ENCODE results near the gene FMOD. TPM values are rescaled to one million over a fixed set of nuclear protein-coding genes. Genes with fewer than 3 reads are reported as not detected.

The FMOD gene
- total and polyA plus RNA-seq, 2 donors (not counting 3 experiments of a cell fraction or from before 2014, with no cell fraction given), result 0.11 to 0.12 TPM

DNA sequence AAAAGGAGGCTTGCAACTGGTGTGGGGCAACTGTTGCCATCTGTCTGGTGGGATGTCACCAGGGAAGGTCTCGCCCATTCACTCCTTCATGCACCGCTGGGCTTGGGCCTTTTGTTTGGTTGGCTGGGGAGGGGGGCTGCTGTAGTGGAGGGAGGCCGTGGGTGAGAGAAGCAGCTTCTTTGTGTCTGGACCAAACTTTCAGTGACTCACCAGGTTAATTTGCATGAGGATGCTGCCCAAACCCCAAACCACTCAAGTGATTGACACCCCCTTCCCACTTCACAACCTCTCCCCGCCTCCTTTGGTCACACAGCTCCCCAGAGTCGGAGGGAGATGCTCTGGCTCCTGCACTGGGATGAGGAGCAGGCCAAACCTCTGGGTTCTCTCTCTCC lies 25.9 kb downstream of the FMOD start:
- H3K79me2 ChIP-seq (ENCODE audit: control insufficient read depth, insufficient read depth, low read length), result no peaks in the 10 kb centered on the region
- ChIA-PET POLR2A (interaction anchor here (0.7 to 8.6 kb wide), 2 partner anchors 18 to 40 kb away, joined by 9 to 115 read pairs; partner anchors contain the start of gene BTG2), CTCF (interaction anchor here (1.0 to 30.6 kb wide), 7 partner anchors 9 to 52 kb away, joined by 3 to 1014 read pairs (median 8); no protein-coding TSS in a partner anchor)
- no peak overlapping the region for H3K4me3 ChIP-seq (replicated peaks in 1 of 3; ENCODE audit: insufficient read depth in 1 of 3, low read depth in 1 of 3, low read length in 3 of 3)
- no peak overlapping the region for H3K27ac ChIP-seq (ENCODE audit: insufficient read depth, low read depth, low read length)
- peaks cover 31% of the 10 kb centered on the region for H3K4me1 ChIP-seq (ENCODE audit: control insufficient read depth, extremely low read depth, insufficient read depth, low read length)
- no peaks in the 10 kb centered on the region for H3K36me3 ChIP-seq (ENCODE audit: control insufficient read depth in 2 of 2, extremely low read depth in 1 of 2, insufficient read depth in 2 of 2, low read length in 2 of 2)
- BruUV-seq (replicated peaks), result no TSS peak
- FAIRE-seq (no peak), DNase-seq (ENCODE audit: low read depth, low spot score) (no peak)
- no peaks in the 10 kb centered on the region for H4K20me1 ChIP-seq (replicated peaks; ENCODE audit: control insufficient read depth, extremely low read depth, insufficient read depth, low read length)
- no peak overlapping the region for H2AFZ ChIP-seq (ENCODE audit: low read depth, low read length)
- no peaks in the 10 kb centered on the region for H3K9me1 ChIP-seq (replicated peaks; ENCODE audit: control insufficient read depth, extremely low read depth, insufficient read depth, low read length)
- TF ChIP-seq JUN (IDR thresholded peaks at IDR 0.05; ENCODE audit: borderline replicate concordance, insufficient read depth, insufficient read length, low read depth) (no peak), MYC (IDR thresholded peaks at IDR 0.05; ENCODE audit: low read depth, low read length) (no peak), FOS (IDR thresholded peaks at IDR 0.05; ENCODE audit: borderline replicate concordance, insufficient read depth, low read length) (no peak), POLR2AphosphoS5 (IDR thresholded peaks at IDR 0.05; ENCODE audit: insufficient read depth, low read depth, low read length) (no peak), GATA2 (IDR thresholded peaks at IDR 0.05; ENCODE audit: insufficient read depth, insufficient read length, low read depth, low read length) (no peak), EZH2 (IDR thresholded peaks at IDR 0.05; ENCODE audit: borderline replicate concordance, low read depth, low read length, severe bottlenecking) (no peak), POLR2A (IDR thresholded peaks at IDR 0.05; ENCODE audit: low read depth, low read length) (no peak)
- TF ChIP-seq, protein P1, sequence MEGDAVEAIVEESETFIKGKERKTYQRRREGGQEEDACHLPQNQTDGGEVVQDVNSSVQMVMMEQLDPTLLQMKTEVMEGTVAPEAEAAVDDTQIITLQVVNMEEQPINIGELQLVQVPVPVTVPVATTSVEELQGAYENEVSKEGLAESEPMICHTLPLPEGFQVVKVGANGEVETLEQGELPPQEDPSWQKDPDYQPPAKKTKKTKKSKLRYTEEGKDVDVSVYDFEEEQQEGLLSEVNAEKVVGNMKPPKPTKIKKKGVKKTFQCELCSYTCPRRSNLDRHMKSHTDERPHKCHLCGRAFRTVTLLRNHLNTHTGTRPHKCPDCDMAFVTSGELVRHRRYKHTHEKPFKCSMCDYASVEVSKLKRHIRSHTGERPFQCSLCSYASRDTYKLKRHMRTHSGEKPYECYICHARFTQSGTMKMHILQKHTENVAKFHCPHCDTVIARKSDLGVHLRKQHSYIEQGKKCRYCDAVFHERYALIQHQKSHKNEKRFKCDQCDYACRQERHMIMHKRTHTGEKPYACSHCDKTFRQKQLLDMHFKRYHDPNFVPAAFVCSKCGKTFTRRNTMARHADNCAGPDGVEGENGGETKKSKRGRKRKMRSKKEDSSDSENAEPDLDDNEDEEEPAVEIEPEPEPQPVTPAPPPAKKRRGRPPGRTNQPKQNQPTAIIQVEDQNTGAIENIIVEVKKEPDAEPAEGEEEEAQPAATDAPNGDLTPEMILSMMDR (IDR thresholded peaks at IDR 0.05; ENCODE audit: extremely low read depth in 1 of 2, insufficient read depth in 1 of 2, low read depth in 1 of 2, low read length in 2 of 2), result no peak
- TF ChIP-seq, protein P2, sequence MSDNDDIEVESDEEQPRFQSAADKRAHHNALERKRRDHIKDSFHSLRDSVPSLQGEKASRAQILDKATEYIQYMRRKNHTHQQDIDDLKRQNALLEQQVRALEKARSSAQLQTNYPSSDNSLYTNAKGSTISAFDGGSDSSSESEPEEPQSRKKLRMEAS (IDR thresholded peaks at IDR 0.05; ENCODE audit: insufficient read depth, insufficient read length), result no peak
- intact Hi-C loops (cut with micrococcal nuclease) (loop anchor here (10.0 kb wide), 1 partner anchor 290 kb away; no protein-coding TSS in a partner anchor), dilution Hi-C loops (cut with MboI; ENCODE audit: extremely low pct_ligation_motif_present, low sequenced_read_pairs) (no loop called here)
- no peak overlapping the region for H3K4me2 ChIP-seq (ENCODE audit: insufficient read depth, low read length)
- H3K9ac ChIP-seq (replicated peaks; ENCODE audit: extremely low read depth, insufficient read depth, low read length), result no peak overlapping the region
- H3K27me3 ChIP-seq (ENCODE audit: control insufficient read depth in 2 of 2, insufficient read depth in 2 of 2, low read length in 2 of 2), result peaks cover 5 to 23% of the 10 kb centered on the region in 2 experiments
- no peaks in the 10 kb centered on the region for H3K9me3 ChIP-seq (replicated peaks; ENCODE audit: control insufficient read depth, insufficient read depth, low read length)
